ENCODE results near the gene IL23R.

GRCh38 chr1:67184838-67185421 is 18.7 kb downstream of the IL23R start:
- no peak for TF ChIP-seq POLR2A (IDR thresholded peaks at IDR 0.05)
- TF ChIP-seq CTCF (IDR thresholded peaks at IDR 0.05) = no peak
- no peak for TF ChIP-seq POLR2AphosphoS5 (IDR thresholded peaks at IDR 0.05)
